ENCODE results near the gene ABCC1.
"Not testable (repeated sequence)": the region's sequence is repeated elsewhere in the genome, so short reads cannot be mapped to it uniquely, and the experiment has no call there.

Gene ABCC1

DNA sequence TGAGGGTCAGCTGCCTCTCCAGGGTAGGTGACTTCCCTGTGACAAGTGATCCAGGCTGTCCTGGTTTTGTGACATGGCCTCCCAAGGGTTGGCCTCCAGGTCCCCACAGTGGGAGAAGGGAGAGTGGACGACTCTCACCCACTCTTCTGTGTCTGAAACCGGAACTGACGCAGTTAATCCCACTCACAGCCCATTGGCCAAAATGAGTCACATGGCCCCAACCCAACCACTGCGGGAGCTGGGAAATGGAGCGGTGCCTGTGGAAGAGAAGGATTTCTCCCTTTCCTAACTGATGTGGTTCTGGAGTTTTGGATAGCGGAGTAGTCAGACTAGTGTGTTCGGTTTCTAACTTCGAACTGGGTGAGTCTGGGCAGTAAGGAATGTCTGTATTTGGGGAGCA lies 194.5 kb downstream of the ABCC1 start:
- DNase-seq, result no peak

DNA sequence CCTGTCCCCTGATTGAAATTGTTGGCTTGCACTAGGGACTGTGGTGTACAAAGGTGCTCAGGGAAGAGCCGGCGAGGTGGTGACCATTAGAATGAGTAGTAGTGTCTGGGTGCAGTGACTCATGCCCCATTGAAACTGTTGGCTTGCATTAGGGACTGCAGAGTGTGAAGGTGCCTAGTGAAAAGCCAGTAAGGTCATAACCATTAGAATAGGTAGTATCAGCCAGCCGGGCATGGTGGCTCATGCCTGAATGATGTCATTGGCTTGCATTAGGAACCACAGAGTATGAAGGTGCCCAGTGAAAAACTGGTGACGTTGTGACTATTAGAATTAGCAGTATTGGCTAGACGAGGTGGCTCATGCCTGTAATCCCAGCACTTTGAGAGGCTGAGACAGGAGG lies 195.0 kb downstream of the ABCC1 start:
- DNase-seq, result no peak

DNA sequence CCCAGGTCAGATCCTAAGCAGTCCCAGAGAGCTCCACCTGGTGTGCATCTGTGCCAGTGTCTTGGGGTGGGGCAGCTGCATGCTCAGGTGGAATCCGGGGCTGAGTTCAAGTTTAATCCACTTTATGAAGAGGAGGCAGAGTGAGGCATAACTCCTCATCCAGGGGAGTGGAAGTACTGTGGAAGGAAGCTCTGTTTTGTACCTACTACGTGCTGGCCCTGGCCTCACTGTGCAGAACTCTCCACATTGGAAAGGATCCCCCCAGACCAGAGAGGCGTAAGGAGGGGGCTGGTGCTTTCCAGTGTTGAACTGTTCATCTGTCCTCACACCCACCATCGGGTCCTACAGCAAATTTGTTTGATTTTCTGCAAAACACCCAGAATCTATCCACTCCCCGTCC lies 195.9 kb downstream of the ABCC1 start:
- DNase-seq, result no peak

DNA sequence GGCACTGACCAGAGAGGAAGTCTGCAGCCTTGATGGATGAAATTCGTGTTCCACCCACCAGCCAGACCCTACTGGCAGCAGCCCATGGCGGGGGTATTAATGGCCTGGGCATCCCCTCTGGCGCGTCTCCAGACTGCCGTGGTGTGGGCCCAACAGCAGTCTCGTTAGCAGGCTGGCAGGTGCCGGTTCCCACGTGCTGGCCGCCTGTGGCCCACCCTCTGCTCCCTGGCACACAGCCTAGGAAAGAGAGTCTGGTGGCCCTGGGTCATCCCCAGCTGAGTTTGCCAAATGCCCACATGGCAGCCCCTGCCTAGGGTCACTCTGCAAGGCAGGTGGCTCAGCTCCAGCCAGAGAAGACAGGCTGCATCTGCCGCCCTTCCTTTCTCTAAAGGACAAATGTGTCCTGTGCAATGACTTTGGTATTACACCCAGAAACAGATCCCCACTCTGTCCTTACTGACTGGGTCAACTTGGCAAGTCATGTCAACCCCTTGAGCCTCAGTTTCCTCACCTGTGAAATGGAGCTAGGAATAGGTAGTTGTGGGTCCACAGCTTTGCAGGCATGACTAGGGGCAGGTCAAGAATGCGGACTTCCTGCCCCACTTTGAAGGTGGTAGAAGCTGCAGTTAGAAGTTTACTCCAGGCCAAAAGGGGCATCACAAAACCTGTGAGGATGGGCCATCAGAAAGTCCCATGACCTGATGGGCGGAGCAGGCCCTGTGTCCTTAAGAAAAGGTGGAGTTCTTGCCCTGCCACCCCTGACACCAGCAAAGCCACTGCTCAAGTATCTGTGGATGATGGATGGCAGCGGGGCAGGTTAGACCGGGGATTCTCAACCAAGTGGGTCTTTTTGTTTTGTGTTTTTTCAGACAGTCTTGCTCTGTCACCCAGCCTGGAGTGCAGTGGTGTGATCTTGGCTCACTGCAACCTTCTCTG lies 197.2 kb downstream of the ABCC1 start:
- DNase-seq, result no peak

DNA sequence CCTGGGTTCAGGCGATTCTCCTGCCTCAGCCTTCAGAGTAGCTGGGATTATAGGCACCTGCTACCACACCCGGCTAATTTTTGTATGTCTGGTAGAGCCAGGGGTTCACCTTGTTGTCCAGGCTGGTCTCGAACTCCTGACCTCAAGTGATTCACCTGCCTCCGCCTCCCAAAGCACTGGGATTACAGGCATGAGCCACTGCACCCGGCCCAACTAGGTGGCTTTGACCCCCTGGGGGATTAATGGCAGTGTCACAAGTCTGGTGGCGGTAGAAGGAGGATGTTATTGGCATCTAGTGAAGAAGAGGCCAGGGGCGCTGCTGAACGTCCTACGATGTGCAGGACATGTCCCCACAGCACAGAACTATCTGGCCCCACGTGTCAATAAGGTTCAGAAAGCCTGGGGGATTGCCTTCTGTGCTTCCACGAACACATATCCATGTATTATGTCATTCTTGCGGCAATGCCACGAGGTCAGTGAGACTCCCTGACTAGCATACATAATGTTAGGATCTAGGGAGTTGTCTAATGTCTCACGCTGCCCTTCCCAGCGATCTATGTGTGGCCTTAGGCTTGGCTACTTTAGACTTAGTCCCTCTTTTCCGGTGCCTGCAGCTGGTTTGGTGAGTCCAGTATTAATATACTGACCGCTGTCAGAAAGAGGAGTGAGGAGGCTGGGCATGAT lies 198.0 kb downstream of the ABCC1 start:
- DNase-seq, result no peak

DNA sequence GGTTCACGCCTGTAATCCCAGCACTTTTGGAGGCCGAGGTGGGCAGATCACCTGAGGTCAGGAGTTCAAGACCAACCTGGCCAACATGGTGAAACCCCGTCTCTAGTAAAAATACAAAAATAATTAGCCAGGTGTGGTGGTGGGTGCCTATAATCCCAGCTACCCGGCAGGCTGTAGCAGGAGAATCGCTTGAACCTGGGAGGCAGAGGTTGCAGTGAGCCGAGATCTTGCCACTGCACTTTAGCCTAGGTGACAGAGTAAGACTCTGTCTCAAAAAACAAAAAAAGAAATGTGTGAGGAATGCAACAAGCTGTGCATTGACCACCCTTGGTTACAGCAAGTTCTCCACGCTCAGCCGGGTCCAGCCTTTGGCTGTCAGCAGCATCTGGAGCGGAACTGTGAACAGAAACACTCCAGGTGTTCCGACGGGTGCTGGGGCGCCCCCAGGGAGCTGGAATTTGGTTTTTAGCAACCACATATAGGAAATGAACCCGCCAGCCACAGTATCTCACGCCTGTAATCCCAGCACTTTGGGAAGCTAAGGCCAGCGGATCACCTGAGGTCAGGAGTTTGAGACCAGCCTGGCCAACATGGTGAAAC lies 198.7 kb downstream of the ABCC1 start:
- DNase-seq, result not testable (repeated sequence)

DNA sequence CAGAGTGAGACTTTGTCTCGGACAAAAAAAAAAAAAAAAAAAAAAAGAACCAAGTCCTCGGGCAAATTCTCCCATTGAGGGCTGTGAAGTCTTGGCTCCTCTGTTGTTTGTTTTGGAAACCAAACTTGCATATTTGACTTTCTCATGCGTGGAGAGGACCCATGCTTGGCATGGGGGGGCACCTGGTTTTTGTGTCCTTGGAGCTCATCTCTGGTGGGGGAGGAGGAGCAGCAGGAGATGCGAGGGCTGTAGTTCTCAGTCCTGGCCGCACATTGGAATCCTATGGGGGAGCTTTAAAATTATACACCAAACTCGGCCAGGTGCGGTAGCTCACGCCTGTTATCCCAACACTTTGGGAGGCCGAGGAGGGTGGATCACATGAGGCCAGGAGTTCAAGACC lies 199.3 kb downstream of the ABCC1 start:
- no peak for DNase-seq

DNA sequence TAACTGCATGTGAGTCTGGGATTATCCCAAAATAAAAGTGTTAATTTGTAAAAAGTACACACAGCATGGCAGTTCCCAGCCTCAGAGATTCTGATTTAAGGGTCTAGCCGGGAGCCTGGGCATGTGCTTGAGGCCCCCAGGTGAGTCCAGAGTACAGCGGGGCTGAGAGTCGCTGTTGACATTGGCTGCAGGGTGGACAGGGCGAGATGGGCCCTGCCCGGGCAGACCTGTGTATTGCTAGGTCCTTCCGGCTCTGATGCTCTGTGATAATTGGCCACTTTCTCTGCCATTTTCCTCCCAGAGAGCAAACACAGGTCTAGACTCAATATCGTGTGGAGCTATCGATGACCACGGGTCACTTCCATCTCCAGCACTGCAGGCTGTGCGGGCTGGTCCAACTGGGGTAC lies 200.3 kb downstream of the ABCC1 start:
- no peak for DNase-seq

DNA sequence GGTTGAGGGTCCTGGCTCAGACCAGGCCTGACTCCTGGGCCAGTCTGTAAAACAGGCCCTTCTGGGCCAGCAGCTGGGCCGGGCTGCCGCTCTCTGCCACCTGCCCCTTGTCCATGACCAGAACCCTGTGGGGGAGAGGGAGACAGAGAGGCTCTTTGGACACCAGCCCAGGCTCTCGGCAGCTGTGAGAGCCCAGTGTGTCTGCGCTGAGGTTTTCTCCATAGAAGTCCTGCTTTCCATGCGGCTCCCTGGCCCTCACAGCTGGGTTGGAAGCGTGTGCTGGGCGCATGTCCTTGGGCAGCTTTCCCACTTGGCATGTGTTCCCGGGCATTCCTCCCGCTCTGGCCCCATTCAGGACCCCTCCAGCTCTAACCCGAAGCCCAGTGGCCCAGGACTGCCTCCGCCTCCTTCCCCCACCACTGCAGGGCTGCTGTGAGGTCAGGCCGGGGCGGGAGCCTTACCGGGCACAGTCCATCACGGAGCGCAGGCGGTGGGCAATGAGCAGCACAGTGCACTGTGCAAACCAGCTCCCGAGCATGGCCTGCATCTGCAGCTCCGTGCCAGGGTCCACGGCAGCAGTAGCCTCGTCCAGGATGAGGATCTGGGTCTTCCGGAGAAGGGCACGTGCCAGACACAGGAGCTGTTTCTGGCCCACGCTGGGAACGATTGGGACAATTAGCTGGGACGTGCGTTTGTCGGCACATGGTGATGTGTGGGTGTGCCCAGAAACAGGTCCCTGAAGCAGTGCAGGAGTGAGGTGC lies 200.9 kb downstream of the ABCC1 start:
- DNase-seq, result no peak

DNA sequence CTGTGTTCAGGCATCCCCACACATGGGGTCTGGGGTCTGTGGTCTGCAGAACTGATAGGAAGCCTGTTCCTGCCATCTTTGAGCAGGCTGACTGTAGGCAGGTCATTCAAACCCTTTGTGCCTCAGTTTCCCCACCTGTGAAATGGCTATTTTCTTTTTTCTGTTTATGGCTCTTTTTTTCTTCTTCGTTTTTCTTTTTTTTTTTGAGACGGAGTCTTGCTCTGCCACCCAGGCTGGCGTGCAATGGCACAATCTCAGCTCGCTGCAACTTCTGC lies 201.4 kb downstream of the ABCC1 start:
- no peak for DNase-seq

DNA sequence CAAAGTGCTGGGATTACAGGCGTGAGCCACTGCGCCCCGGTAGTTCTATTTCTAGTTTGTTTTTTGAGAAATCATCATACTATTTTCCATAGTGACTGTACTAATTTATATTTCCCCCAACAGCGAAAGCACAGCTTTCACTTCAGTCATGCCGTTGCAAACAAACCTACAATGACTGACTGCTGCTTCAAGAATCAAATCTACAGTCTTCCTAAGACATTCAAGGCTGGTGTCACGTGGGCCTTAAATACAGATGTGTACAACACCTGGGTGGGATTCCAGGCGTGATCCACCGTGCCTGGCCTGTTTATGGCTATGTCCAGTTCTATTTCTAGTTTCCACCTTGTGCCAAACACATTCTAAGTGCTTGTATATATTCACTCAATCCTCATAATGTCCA lies 201.9 kb downstream of the ABCC1 start:
- no peak for DNase-seq

DNA sequence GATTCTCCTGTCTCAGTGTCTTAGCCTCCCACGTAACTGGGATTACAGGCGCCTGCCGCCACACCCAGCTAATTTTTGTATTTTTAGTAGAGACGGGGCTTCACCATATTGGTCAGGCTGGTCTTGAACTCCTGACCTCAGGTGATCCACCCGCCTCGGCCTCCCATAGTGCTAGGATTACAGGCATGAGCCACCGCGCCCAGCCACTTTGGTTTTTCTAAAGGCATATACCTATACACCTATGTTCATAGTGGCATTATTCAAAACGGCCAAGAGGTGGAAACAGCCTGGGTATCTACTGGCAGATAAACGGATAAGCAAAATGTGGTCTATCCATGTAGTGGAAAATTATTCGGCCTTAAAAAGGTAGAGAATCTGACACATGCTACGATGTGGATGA lies 203.6 kb downstream of the ABCC1 start:
- not testable (repeated sequence) for DNase-seq

DNA sequence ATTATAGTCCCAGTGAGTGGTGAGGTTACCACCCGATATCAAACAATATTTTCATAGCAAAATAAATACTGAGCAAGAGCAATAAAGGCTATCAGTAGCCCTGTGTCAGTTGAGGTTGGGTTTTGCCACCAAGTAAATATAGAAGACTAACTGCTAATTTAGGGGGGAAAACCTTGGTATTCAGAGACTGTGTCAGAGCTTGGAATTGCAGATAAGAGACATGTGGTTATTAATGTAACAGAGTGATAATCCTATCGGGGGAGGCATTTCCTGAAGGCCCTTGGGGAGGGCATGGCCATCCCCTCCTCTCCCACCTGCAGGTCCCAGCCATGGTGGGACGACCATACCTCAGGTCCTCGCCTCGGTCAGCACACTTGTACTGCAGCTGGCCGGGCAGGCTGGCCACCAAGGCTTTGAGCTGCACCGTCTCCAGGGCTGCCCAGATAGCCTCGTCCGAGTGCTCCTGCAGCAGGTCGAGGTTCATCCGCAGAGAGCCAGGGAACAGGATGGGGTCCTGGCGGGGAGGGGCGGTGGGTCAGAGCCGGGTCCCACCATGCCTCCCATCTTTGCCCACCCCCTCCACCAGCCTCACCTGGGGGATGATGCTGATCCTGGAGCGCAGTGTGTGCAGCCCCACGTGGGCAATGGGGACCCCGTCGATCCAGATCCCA lies 205.0 kb downstream of the ABCC1 start:
- no peak for DNase-seq

DNA sequence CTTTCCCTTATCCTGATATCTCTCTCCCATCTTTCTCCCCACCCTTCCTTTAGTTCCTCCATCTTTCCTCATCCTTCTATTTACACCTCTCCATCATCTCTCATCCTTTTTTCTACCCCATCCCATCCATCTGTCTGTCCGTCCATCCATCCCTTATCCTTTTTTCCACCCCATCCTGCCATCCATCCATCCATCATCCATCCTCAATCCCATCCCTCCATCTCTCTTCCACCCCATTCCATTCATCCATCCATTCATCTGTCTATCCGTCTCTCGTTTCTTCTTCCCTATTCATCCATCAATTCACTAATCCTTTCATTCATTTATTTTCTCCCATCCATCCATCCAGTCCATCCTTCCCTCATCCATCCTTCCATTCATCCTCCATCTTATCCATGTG lies 205.8 kb downstream of the ABCC1 start:
- DNase-seq, result no peak

DNA sequence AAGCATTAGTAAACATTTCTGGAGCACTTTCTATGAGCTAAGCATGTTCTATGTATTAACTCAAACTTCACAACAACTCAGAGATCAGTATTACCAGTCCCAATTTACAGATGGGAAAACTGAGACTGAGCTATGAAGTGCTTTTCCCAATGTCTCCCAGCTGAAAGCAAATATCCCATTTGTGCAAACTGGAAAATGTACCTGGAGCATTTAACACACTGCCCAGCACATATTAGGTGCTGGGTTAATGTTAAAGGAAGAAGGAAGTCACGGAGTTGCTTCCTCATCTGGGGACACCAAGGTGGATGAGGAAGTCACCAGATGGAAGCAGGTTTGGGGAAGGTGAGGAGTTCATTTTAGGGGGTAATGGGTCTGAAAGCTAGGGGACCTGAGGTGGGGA lies 207.8 kb downstream of the ABCC1 start:
- DNase-seq, result no peak

DNA sequence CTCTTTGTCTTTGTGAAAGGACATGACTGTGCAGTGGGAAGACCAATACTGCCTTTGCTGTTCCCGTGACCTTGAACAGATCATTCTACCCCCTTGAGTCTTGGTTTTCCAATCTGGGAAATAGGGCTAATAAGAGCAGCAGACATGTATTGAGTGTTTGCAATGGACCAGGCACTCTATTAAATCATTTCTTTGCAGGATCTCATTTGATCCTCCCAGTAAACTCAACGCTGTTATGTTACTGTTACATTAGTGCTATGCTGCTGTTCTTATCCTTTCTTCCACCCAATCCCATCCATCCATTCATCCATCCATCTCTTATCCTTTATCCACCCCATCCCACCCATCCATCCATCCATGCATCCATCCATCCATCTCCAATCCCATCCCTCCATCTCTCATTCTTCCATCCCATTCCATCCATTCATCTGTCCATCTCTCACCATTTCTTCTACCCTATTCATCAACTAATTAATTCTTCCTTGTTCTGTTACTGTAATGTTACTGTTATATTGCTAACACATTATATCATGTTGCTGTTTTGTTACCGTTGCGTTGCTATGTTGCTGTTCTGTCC lies 208.8 kb downstream of the ABCC1 start:
- no peak for DNase-seq

DNA sequence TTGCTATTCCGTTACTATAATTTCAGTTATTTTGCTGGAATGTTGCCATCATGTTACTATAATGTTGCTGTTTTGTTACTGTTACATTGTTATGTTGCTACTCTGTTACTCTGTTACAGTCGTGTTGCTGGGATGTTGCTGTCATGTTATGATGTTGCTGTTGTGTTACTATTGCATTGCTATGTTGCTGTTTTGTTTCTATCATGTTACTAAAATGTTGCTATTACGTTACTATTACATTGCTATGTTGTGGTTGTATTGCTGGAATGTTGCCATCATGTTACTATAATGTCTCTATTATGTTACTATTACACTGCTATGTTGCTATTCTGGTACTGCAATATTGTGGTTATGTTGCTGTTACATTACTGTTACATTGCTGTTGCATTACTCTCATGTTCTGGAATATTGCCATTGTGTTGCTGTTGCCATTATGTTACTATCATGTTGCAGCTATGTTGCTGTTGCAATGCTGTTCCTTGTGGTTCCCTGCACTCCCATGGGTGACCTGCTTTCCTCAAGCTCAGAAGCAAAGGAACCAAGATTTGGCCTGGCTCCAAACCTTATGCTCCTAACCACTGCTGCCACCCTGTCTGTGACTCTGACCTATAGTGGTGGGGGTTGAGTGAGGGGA lies 209.4 kb downstream of the ABCC1 start:
- DNase-seq, result no peak

DNA sequence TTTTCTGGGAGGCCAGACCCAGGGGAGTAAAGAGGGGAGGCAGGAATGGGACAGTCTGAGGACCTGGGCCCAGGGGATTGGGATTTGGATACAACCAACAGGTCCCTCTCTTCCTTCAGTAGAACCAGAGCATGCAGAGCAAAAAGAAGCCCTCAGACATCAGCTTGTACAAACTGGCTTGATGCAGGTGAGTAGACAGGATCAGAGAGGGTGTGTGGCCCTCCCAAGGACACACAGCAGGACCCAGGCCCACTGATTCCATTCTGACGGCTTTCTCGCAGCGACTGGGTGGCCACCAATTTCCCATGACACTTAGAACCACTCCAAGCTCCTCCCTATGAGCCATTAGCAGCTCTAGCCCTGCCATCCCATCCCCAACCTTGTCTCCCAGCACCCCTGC lies 210.2 kb downstream of the ABCC1 start:
- DNase-seq, result no peak

DNA sequence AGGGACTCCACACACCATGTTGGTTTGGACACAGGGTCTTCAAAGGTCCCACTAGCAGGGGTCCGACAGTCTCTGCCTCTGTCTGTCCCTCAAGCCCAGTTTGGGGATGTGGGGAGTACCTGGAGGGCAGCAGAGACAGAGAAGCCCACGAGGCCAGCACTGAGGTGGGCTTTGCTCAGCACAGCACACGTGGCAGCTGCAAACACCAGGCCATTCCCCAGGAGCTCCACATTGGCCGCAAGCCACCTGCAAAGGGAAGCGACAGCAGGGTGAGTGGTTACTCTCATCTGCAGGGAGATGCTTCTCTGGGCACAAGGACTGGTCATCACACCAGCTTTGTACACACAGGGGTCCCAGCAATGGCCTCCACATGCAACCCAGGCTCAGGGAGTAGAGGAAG lies 211.9 kb downstream of the ABCC1 start:
- DNase-seq, result no peak

DNA sequence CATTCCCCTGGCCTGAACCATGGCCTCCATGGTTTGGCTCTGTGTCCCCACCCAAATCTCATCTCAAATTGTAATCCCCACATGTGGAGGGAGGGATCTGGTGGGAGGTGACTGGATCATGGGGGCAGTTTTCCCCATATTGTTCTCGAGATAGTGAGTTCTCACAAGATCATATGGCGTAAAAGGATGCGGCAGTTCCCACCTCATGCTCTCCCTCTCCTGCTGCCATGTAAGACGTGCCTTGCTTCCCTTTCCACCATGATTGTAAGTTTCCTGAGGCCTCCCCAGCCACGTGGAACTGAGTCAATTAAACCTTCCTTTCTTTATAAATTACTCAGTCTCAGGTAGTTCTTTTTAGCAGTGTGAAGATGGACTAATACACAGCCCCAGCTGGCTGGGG lies 212.4 kb downstream of the ABCC1 start:
- not testable (repeated sequence) for DNase-seq

DNA sequence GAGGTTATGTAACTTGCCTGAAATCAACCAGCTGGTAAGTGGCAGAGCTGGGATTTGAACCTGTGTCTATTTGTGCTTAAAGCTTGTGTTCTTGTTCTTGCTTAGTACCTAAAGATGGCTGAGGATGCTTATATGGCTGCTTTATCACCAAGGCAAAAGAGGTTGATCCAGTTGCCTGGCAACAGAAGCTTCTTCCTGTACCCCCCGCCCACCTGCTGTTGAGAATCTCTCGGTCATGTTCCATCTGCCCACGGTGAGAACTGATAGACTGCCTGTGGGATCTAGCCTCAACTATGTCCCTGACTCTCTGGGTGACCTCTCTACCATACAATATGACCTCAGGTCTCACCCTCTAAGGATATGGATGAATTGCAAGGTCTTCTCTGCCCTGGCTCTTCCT lies 213.2 kb downstream of the ABCC1 start:
- DNase-seq, result peak in 1 of 3 donors; percentile 14

DNA sequence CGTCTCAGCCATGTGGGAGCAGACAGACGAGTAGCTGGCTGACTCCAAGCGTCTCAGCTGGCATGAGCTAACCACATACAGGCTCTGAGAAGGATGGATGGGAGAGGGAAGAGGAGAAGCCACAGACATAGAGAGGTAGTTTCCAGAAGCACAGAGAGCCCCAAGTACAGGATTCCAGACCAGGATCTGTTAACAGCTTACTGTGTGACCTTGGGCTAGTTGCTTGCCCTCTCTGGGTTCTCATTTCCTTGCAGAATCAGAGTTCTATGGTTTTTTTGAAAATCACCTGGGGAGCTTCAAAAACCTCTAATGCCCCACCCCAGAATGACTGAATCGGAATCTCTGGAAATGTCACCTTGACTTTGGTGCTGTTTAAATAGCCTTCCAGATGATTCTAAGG lies 213.7 kb downstream of the ABCC1 start:
- no peak for DNase-seq

All from suppressor macrophage treated with lipopolysaccharide for 1 hour (primary cell).